HG02610 (cell line): ENCODE data around the gene NFE2.

Experiments
- ATAC-seq: cut with Tn5 transposase; IDR thresholded peaks from one replicate; pipeline ENCODE4 v1.9.1; 2021; ENCODE audit warnings: mild to moderate bottlenecking, moderate library complexity; ENCODE audit not compliant: unreplicated experiment

The NFE2 gene

GRCh38 chr12:54253240-54253639 is 47.6 kb downstream of the NFE2 start:
- no peak for ATAC-seq

- ATAC-seq: no peak
Observed at GRCh38 chr12:54251667-54252284, 49.0 kb downstream of the NFE2 start.

- ATAC-seq: no peak
Observed at GRCh38 chr12:54249489-54249888, 51.3 kb downstream of the NFE2 start.

- no peak for ATAC-seq
Observed at GRCh38 chr12:54246011-54246641, 54.7 kb downstream of the NFE2 start.
